ENCODE results near the gene KDM4B. TPM values are rescaled to one million over a fixed set of nuclear protein-coding genes. Genes with fewer than 3 reads are reported as not detected.

The KDM4B gene
- total and polyA plus RNA-seq, 4 donors = 3.2 to 19.7 (median 12.9) TPM

DNA sequence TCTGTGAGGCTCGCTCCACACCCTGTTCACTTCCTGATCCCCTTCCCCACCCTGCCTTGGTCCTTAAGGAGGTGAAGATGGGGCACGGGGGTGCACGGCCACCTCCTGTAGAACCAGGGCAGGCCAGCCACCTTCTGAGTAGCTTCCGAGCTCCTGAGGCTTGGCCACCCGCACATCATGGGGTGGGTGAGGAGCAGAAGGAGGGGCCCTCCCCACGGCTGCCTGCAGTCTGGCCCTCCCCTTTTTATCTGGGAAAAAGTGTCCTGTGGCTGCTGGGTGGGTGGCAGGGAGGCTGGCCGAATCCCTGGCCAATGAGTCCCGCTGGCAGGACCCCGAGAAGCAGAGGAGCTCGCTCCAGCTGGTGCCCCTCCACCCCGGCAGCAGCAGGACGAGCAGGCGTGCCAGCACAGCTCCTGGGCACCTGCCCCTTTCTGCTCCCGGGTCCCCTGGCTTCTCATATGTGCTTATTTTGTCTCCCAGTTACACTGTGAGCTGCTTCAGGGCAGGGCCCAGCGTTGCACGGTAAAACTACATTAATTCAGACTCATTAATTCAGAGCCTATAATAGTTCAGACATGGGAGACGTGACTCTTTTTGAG is 135.0 kb downstream of the KDM4B start:
- Histone ChIP-seq H3K4me1 (ENCODE audit: control insufficient read depth in 4 of 4, insufficient read depth in 4 of 4, low read length in 3 of 4) (peaks cover 4 to 36% (median 27%) of the 10 kb centered on the region in 4 donors), H3K9me3 (ENCODE audit: control insufficient read depth in 4 of 4, low read length in 3 of 4) (peaks cover under 1 to 15% (median 10%) of the 10 kb centered on the region in 4 donors), H3K36me3 (ENCODE audit: control insufficient read depth in 4 of 4, insufficient read depth in 3 of 4, low read depth in 1 of 4, low read length in 3 of 4) (peaks cover 4 to 22% (median 16%) of the 10 kb centered on the region in 4 donors), H3K4me3 (ENCODE audit: low read depth in 1 of 3, low read length in 3 of 3) (no peak overlapping the region), H3K27me3 (ENCODE audit: control insufficient read depth in 4 of 4, insufficient read depth in 4 of 4, low read length in 3 of 4) (no peaks in the 10 kb centered on the region), H3K27ac (ENCODE audit: low read depth in 1 of 2, low read length in 2 of 2) (peak overlapping the region in 1 of 2 donors; percentile 69), H3K9ac (ENCODE audit: low read depth in 1 of 2, low read length in 2 of 2) (no peak overlapping the region)
- TF ChIP-seq GABPA (IDR thresholded peaks at IDR 0.05 in 1 of 2, conservative IDR thresholded peaks at IDR 0.05 in 1 of 2) = no peak
- no peak for TF ChIP-seq FOXA2 (IDR thresholded peaks at IDR 0.05)
- no peak for TF ChIP-seq YY1 (IDR thresholded peaks at IDR 0.05)
- no peak for TF ChIP-seq RXRA (IDR thresholded peaks at IDR 0.05)
- TF ChIP-seq NR2F2 (IDR thresholded peaks at IDR 0.05) = no peak
- no peak for TF ChIP-seq HNF4G (IDR thresholded peaks at IDR 0.05)
- no peak for TF ChIP-seq TAF1 (conservative IDR thresholded peaks at IDR 0.05)
- TF ChIP-seq, protein P1, sequence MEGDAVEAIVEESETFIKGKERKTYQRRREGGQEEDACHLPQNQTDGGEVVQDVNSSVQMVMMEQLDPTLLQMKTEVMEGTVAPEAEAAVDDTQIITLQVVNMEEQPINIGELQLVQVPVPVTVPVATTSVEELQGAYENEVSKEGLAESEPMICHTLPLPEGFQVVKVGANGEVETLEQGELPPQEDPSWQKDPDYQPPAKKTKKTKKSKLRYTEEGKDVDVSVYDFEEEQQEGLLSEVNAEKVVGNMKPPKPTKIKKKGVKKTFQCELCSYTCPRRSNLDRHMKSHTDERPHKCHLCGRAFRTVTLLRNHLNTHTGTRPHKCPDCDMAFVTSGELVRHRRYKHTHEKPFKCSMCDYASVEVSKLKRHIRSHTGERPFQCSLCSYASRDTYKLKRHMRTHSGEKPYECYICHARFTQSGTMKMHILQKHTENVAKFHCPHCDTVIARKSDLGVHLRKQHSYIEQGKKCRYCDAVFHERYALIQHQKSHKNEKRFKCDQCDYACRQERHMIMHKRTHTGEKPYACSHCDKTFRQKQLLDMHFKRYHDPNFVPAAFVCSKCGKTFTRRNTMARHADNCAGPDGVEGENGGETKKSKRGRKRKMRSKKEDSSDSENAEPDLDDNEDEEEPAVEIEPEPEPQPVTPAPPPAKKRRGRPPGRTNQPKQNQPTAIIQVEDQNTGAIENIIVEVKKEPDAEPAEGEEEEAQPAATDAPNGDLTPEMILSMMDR (IDR thresholded peaks at IDR 0.05; ENCODE audit: low read depth, low read length, missing input control) = no peak
- no peak for TF ChIP-seq SP1 (IDR thresholded peaks at IDR 0.05)
- TF ChIP-seq REST (IDR thresholded peaks at IDR 0.05) = no peak
- TF ChIP-seq HNF4A (conservative IDR thresholded peaks at IDR 0.05) = no peak
- TF ChIP-seq, protein P2, sequence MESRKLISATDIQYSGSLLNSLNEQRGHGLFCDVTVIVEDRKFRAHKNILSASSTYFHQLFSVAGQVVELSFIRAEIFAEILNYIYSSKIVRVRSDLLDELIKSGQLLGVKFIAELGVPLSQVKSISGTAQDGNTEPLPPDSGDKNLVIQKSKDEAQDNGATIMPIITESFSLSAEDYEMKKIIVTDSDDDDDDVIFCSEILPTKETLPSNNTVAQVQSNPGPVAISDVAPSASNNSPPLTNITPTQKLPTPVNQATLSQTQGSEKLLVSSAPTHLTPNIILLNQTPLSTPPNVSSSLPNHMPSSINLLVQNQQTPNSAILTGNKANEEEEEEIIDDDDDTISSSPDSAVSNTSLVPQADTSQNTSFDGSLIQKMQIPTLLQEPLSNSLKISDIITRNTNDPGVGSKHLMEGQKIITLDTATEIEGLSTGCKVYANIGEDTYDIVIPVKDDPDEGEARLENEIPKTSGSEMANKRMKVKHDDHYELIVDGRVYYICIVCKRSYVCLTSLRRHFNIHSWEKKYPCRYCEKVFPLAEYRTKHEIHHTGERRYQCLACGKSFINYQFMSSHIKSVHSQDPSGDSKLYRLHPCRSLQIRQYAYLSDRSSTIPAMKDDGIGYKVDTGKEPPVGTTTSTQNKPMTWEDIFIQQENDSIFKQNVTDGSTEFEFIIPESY (IDR thresholded peaks at IDR 0.05) = no peak
- TF ChIP-seq, protein P3, sequence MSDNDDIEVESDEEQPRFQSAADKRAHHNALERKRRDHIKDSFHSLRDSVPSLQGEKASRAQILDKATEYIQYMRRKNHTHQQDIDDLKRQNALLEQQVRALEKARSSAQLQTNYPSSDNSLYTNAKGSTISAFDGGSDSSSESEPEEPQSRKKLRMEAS (IDR thresholded peaks at IDR 0.05) = no peak
- TF ChIP-seq EGR1 (IDR thresholded peaks at IDR 0.05; ENCODE audit: low read depth in 2 of 2) = no peak
- no peak for TF ChIP-seq FOXA1 (IDR thresholded peaks at IDR 0.05)
- TF ChIP-seq RAD21 (IDR thresholded peaks at IDR 0.05) = no peak
- DNase-seq (ENCODE audit: low spot score) = no peak
- WGBS = 83% methylated on average over 17 of the region's 17 CpGs
